Activated CD4-positive, alpha-beta memory T cell treated with anti-CD3 and anti-CD28 coated beads, Interleukin-2, amount 10 ng/mL, durations not matched to agents 7 days and 5 days (primary cell): ENCODE data around the gene LIPA. TPM values are rescaled to one million over a fixed set of nuclear protein-coding genes. Genes with fewer than 3 reads are reported as not detected.

Experiments
- CTCF ChIA-PET: fragments of 350-600 bp; sonication (Branson Sonifier 250); formaldehyde crosslinking; loops from one replicate; lab custom pipeline; 2021; ENCODE audit warnings: antibody characterized with exemption, inconsistent platforms; lab: Charles Lee
- POLR2A ChIA-PET: fragments of 350-600 bp; sonication (Branson Sonifier 250); formaldehyde crosslinking; loops from one replicate; lab custom pipeline; 2021; ENCODE audit warnings: antibody characterized with exemption; lab: Charles Lee
- DNase-seq: peaks from one replicate; pipeline ENCODE4 v3.0.0-alpha.2; 2020
- H3K27ac Mint-ChIP-seq: one replicate; pipeline ENCODE4 v1.8.0; 2021; ENCODE audit warnings: mild to moderate bottlenecking, mixed read lengths
- H3K27me3 Mint-ChIP-seq: one replicate; pipeline ENCODE4 v1.8.0; 2021; ENCODE audit warnings: mixed read lengths
- H3K36me3 Mint-ChIP-seq: one replicate; pipeline ENCODE4 v1.8.0; 2021; ENCODE audit warnings: low read depth, mixed read lengths
- H3K4me1 Mint-ChIP-seq: one replicate; pipeline ENCODE4 v1.8.0; 2021; ENCODE audit warnings: mixed read lengths
- H3K4me3 Mint-ChIP-seq: one replicate; pipeline ENCODE4 v1.8.0; 2021; ENCODE audit warnings: mild to moderate bottlenecking, mixed read lengths
- H3K9me3 Mint-ChIP-seq: one replicate; pipeline ENCODE4 v1.8.0; 2021; ENCODE audit warnings: mixed read lengths
- total RNA-seq, 2 experiments: library from RNA; stranded (reverse); gene quantifications; one replicate each; pipeline ENCODE4 v1.2.3, GENCODE V29; 2021

The LIPA gene
- total RNA-seq, 2 experiments from 2014 or later = 40.3 to 42.4 TPM

DNA sequence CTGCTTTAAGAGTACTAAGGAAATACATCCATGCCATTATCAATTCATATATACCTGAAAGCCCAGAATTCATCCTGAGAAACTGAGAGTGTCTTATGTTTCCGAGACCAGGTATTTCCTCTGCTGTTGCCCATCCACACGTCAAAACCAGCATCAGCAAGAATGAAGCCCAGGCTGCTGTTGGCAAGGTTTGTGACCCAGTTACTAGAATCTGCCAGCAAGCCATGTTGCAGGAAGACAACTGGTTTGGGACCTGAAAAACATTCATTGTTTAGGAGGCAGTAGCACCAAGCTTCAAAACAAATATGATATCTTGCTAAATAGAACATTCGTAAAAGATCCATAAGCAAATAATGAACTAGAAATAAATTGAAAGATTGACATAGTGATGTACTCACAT, 23.4 kb downstream of the LIPA start:
- no peak overlapping the region for H3K27ac Mint-ChIP-seq
- peaks cover 6% of the 10 kb centered on the region for H3K36me3 Mint-ChIP-seq
- no peak overlapping the region for H3K4me3 Mint-ChIP-seq
- DNase-seq = no peak
- peaks cover 2% of the 10 kb centered on the region for H3K4me1 Mint-ChIP-seq
- ChIA-PET CTCF (no interaction called here), POLR2A (no interaction called here)
- H3K27me3 Mint-ChIP-seq = no peaks in the 10 kb centered on the region
- no peaks in the 10 kb centered on the region for H3K9me3 Mint-ChIP-seq

DNA sequence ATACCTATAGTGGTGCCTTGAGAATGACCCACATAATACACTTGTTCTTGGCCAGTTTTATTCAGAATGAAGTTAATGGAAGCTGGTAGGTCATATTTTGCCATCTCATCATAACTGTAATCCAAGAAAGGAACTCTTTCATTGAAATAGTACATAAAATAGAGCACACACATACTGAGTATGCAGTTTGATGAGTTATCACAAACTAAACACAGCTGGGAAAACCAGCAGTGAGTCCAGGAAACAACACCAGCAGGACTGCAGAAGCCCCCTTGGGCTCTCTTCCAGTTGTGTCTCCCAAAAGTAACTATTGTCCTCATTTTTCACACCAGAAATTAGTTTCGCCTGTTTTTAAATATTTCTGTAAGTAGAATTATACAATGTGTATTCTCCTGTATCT, 24.7 kb downstream of the LIPA start:
- no peaks in the 10 kb centered on the region for H3K27me3 Mint-ChIP-seq
- peaks cover 6% of the 10 kb centered on the region for H3K36me3 Mint-ChIP-seq
- CTCF ChIA-PET = interaction anchor here (1.1 kb wide), 1 partner anchor 9 kb away, joined by 5 read pairs; no protein-coding TSS in a partner anchor
- DNase-seq = no peak
- no peak overlapping the region for H3K27ac Mint-ChIP-seq
- H3K4me3 Mint-ChIP-seq = no peak overlapping the region
- POLR2A ChIA-PET = no interaction called here
- H3K9me3 Mint-ChIP-seq = no peaks in the 10 kb centered on the region
- H3K4me1 Mint-ChIP-seq = peaks cover 2% of the 10 kb centered on the region

DNA sequence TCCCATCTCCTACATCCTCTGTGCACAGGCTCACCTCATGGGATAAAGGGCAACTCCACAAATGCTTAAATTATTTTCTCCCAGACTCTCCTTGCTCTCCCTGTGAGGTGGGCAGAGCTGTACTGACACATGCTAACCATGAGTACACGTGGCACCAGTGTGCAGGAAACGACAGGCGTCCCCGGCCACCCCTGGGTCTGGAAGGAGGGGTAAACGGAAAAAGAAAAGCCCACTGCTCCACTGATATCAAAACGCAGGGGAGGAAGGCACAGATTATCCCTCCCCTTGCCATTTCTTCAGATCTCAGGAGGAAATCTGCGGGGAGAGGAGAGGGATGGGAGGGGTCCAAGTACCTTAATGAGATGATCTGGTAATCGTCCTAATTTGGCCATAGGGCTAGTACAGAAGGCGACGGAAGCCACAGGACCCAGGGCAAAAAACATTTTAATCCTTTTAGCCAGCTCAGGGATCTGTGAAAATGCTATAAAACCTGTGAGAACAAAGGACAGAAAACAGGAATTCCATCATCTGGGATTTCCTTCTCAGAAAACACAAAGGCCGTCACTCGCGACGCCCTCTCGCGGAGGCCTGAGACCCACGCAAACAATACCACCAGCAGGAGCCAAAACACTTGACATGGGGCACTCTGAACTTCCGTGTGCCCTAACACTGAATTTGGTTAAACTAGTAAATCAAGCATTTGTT, 26.7 kb downstream of the LIPA start:
- no peak for DNase-seq
- Mint-ChIP-seq H3K27me3 (no peaks in the 10 kb centered on the region), H3K27ac (no peak overlapping the region), H3K9me3 (no peaks in the 10 kb centered on the region), H3K36me3 (peaks cover 9% of the 10 kb centered on the region), H3K4me1 (peaks cover 2% of the 10 kb centered on the region), H3K4me3 (no peak overlapping the region)
- ChIA-PET CTCF (no interaction called here), POLR2A (interaction anchor here (0.6 kb wide), 1 partner anchor 12 kb away, joined by 3 read pairs; no protein-coding TSS in a partner anchor)

DNA sequence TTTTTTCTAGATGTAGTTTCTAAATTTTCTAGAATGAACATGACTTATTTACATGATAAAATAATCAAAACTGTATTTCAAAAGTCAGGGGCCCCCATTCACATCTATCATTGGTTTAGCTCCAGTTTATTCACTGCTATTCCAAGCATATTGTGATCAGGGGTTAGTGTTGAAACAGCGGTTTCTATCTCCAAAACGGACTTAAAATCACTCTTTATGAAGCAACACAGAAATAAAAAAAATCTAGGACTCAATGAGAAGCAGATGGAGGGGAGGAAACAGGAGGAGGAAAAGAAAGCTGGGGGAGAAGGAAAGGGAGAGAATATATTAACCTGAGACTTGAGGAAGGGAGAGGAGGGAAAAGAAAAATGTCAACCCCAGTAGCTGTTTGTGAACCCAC, 29.7 kb downstream of the LIPA start:
- CTCF ChIA-PET = no interaction called here
- Mint-ChIP-seq H3K27ac (no peak overlapping the region), H3K9me3 (no peaks in the 10 kb centered on the region), H3K27me3 (no peaks in the 10 kb centered on the region), H3K36me3 (peaks cover 3% of the 10 kb centered on the region), H3K4me3 (no peak overlapping the region), H3K4me1 (peaks cover 7% of the 10 kb centered on the region)
- POLR2A ChIA-PET = interaction anchor here (0.8 kb wide), 1 partner anchor 13 kb away, joined by 3 read pairs; no protein-coding TSS in a partner anchor
- no peak for DNase-seq

DNA sequence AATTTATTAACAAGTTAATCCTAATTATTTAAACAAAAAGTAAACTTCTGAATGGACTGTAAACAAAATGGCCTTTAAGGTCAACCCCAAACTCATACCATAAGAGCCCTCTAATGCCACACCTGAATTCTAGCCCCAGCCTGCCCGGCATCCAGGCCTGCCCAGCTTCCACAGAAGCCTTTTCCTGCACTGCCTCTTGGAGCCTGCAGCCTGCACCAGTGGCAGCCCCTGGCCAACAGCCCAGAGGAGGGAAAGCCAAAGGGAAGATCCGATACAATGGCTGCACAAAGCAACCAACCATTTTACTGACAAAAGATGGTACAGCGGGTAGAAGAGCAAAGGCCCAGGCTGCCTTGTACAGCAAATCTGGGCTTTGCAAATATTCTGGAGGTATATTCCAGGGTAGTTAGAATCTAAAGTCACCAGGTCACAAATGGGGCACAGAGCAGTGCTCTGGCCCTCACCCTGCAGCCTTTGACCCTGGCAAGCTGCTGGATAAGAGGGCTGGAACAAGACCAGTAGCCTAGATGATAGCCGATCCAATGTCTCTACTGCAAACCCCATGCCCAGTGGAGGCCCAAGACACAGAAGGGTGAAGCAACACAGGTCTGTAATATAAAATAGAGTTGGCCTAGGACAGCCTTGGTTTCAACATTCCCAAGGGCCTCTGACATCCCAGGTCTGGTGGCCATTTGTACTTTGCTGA, 31.9 kb downstream of the LIPA start:
- DNase-seq = no peak
- Mint-ChIP-seq H3K9me3 (no peaks in the 10 kb centered on the region), H3K4me1 (peaks cover 7% of the 10 kb centered on the region), H3K36me3 (peaks cover 3% of the 10 kb centered on the region), H3K27ac (no peak overlapping the region), H3K27me3 (no peaks in the 10 kb centered on the region), H3K4me3 (no peak overlapping the region)
- CTCF ChIA-PET = interaction anchor here (1.0 to 2.9 kb wide), 2 partner anchors 190 to 287 kb away, joined by 3 to 22 read pairs; no protein-coding TSS in a partner anchor
- POLR2A ChIA-PET = no interaction called here

DNA sequence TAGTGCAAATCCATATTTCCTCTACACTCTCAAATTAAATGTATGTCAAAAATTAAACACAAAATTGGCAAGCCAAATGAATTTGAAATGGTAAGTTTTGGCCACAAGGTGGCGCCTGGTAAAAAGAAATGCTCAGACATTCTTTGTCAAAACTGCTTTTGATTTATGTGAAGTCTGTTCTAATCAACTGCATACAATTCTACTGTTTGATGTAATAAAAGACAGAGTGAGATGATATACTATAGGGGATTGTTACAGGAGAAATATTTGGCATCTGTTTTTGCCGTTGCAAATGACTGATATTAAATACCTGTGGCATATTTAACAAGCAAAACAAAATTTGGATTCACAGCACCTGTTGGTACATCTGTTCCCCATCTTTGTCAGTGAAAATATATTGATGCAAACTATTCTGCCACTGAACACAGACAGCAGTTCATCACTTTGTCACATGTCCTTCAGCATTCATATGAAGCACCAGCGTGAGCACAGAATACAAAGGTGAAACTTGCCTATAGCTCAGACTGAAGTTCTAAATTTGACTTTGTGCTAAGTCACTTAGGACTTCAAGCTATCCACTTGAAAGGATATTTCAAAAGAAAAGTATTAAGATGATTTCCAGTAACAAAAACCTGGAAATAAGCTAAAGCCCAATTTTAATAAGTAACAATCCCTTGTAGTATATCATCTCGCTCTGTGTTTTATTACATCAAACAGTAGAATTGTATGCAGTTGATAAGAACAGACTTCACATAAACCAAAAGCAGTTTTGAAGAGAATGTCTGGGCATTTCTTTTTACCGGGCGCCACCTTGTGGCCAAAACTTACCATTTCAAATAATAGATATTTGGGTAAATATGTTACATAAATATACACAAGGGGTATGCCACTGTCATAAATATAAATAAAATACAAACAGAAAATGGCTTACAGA, 34.3 kb downstream of the LIPA start:
- ChIA-PET POLR2A (interaction anchor here (1.6 kb wide), 1 partner anchor 283 kb away, joined by 4 read pairs; no protein-coding TSS in a partner anchor), CTCF (interaction anchor here (0.6 to 2.9 kb wide), 32 partner anchors 10 to 635 kb away, joined by 3 to 27 read pairs (median 4); partner anchors contain the start of gene CH25H)
- Mint-ChIP-seq H3K27ac (no peak overlapping the region), H3K27me3 (no peaks in the 10 kb centered on the region), H3K9me3 (no peaks in the 10 kb centered on the region), H3K4me3 (no peak overlapping the region), H3K4me1 (peaks cover 10% of the 10 kb centered on the region), H3K36me3 (peaks cover 3% of the 10 kb centered on the region)
- peak; percentile 63 for DNase-seq

DNA sequence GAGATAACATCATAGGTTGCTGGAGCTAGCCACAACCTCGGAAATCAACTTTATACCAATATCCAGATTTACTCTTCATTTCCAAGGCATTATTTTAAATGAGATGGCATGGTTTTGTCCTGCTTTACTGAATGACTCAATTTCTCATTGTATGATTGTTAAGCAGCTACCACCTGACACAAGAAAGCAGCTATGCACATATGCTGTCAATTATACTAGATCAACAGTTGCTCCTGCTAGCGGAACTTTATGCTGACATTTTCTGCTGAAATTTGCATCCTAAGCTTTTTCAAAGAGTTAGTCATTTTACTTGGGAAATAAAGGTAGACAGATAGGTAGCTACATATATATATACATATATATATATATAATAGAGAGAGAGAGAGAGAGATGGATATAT, 35.5 kb downstream of the LIPA start:
- no peaks in the 10 kb centered on the region for H3K9me3 Mint-ChIP-seq
- no peak overlapping the region for H3K4me3 Mint-ChIP-seq
- H3K36me3 Mint-ChIP-seq = peaks cover 3% of the 10 kb centered on the region
- no peak overlapping the region for H3K27ac Mint-ChIP-seq
- peaks cover 13% of the 10 kb centered on the region for H3K4me1 Mint-ChIP-seq
- POLR2A ChIA-PET = no interaction called here
- no peak for DNase-seq
- H3K27me3 Mint-ChIP-seq = peaks cover 2% of the 10 kb centered on the region
- CTCF ChIA-PET = interaction anchor here (0.7 to 4.1 kb wide), 8 partner anchors 9 to 347 kb away, joined by 3 to 50 read pairs (median 4); partner anchors contain the start of gene CH25H

DNA sequence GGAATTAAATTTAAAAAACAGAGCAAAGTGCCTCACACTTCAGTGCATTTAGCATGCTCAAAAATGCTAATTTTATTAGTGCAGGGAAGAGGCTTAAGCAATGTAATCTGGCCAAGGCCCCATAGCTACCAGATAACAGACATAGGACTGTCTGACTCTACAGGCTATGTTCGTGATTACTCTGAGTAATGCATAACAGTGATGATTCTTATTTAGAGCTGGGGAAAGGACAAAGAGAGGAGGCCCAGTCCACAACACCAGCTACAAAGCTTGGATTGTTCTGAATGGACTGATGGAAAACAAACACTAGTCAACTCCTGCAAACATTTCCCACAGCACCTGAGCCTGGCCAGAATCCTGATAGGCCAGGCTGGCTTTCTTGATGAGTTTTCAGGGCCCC, 36.1 kb downstream of the LIPA start:
- POLR2A ChIA-PET = no interaction called here
- Mint-ChIP-seq H3K27me3 (peaks cover 7% of the 10 kb centered on the region), H3K4me1 (peaks cover 13% of the 10 kb centered on the region), H3K27ac (no peak overlapping the region), H3K36me3 (no peaks in the 10 kb centered on the region), H3K4me3 (no peak overlapping the region), H3K9me3 (no peaks in the 10 kb centered on the region)
- no peak for DNase-seq
- CTCF ChIA-PET = interaction anchor here (0.7 to 4.1 kb wide), 10 partner anchors 8 to 347 kb away, joined by 3 to 50 read pairs (median 4); partner anchors contain the start of gene CH25H

DNA sequence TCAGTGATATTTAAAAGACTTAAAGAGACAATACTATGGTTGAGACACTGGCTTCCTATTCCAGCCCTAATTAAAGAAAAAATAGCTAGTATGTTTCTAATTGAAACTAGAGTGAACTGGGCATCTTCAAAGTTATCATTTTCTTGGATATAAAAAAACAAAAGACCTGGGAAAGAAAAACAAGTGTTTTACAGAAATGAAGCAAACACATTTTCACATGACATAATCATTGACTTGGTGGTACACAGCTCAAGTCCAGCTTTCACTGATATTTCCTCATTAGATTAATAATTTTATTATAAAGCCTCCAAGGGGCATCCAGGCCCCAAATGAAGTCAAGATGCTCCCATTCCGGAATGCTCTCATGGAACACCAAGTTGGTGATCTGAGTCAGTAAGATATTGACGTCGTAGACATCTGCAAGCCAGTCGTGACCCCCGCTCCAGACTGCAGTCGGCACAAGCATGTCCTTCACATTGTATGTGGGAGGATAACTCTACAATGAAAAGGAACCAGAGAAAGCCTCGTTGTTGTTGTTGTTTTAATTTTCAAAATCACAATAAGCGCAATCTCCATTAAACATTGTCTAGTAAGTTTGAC, 36.9 kb downstream of the LIPA start:
- DNase-seq = no peak
- Mint-ChIP-seq H3K4me3 (no peak overlapping the region), H3K9me3 (no peaks in the 10 kb centered on the region), H3K36me3 (no peaks in the 10 kb centered on the region), H3K27ac (no peak overlapping the region), H3K4me1 (peaks cover 13% of the 10 kb centered on the region), H3K27me3 (peaks cover 13% of the 10 kb centered on the region)
- ChIA-PET POLR2A (interaction anchor here (0.7 kb wide), 1 partner anchor 51 kb away, joined by 3 read pairs; no protein-coding TSS in a partner anchor), CTCF (interaction anchor here (0.8 to 4.1 kb wide), 17 partner anchors 13 to 287 kb away, joined by 3 to 50 read pairs (median 3); no protein-coding TSS in a partner anchor)

DNA sequence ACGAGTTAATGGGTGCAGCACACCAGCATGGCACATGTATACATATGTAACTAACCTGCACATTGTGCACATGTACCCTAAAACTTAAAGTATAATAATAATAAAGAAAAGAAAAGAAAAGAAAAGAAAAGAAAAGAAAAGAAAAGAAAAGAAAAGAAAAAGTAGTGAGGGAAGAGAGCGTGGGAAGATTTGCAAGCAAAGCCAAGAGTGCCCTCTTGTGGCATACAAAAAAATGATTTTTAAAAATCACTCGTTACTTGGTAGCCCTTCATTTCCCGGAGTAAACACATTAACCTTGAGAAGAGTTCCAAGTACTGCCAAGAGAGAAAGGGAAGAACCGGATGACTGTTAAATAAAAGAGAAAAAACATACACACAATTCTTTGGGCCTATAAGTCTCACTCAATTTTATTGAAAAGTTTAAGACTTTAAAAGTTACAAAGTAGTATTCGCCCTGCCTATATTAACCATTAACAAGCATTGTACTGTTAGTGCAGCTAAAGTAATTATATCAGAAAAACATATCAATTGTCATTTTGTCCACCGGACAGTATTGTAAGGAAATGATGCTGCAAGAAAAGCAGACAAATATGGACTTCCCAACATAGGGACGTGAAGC, 38.3 kb downstream of the LIPA start:
- Mint-ChIP-seq H3K9me3 (no peaks in the 10 kb centered on the region), H3K4me1 (peaks cover 14% of the 10 kb centered on the region), H3K36me3 (no peaks in the 10 kb centered on the region), H3K27ac (no peak overlapping the region), H3K4me3 (no peak overlapping the region), H3K27me3 (peaks cover 25% of the 10 kb centered on the region)
- ChIA-PET CTCF (interaction anchor here (0.8 to 4.1 kb wide), 12 partner anchors 46 to 286 kb away, joined by 3 to 50 read pairs (median 4); no protein-coding TSS in a partner anchor), POLR2A (interaction anchor here (0.7 kb wide), 1 partner anchor 183 kb away, joined by 4 read pairs; no protein-coding TSS in a partner anchor)
- no peak for DNase-seq

DNA sequence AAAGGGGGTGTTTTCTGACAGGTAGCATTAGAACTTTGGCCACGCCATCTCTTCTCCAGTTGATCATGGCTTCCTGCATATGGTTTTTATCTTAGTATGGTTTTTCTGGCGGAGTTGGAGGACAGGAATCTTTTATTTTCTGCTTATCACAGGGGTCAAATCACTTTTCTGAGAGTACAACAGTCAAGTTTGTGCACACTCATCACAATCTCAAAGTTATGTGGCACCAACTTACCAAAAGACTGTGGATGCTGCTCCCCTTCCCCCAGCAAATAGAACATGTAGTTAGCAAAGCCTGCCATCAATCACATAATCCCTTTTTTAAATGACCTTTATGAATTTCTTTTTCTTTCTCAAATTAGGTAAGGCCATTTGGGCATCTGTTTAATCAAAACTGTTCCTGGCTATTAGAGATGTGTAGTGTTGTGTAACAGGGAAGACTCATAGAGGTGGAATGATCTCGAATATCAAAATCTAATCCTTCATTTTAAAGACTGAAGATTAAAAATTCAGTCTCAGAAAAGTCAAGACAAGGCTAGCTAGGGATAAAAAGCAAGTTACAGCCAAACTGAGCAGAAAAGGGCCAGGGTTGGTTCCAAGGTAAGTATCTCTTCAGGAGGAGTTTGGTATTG, 40.7 kb downstream of the LIPA start:
- ChIA-PET CTCF (interaction anchor here (0.7 to 6.0 kb wide), 4 partner anchors 180 to 375 kb away, joined by 3 to 49 read pairs (median 4); no protein-coding TSS in a partner anchor), POLR2A (no interaction called here)
- Mint-ChIP-seq H3K4me3 (no peak overlapping the region), H3K36me3 (no peaks in the 10 kb centered on the region), H3K27me3 (peaks cover 32% of the 10 kb centered on the region), H3K27ac (no peak overlapping the region), H3K4me1 (peaks cover 26% of the 10 kb centered on the region), H3K9me3 (no peaks in the 10 kb centered on the region)
- DNase-seq = no peak
